Right lobe of liver (tissue), 4 donors: Measurements from ENCODE around the gene KCNAB1.

Experiments
- CTCF ChIP-seq, 4 donors: fragments of 200-600 bp in 3 of 4; fragments of 450-650 bp in 1 of 4; IDR thresholded peaks; one replicate each; pipeline versions ENCODE4 v1.5.1 to v1.8.0; 2016 to 2022; ENCODE audit warnings: antibody characterized with exemption in 4 of 4, mild to moderate bottlenecking in 2 of 4
- POLR2A ChIP-seq: fragments of 450-650 bp; IDR thresholded peaks from one replicate; pipeline ENCODE4 v1.6.1; 2017; ENCODE audit warnings: antibody characterized with exemption, mild to moderate bottlenecking
- donor health status: DM: no; HTN: no; CAD: no.
- donor health status: DM: no; HTN: no; CAD: no.
- donor health status: DM: no; HTN: yes; CAD: no.

DNA sequence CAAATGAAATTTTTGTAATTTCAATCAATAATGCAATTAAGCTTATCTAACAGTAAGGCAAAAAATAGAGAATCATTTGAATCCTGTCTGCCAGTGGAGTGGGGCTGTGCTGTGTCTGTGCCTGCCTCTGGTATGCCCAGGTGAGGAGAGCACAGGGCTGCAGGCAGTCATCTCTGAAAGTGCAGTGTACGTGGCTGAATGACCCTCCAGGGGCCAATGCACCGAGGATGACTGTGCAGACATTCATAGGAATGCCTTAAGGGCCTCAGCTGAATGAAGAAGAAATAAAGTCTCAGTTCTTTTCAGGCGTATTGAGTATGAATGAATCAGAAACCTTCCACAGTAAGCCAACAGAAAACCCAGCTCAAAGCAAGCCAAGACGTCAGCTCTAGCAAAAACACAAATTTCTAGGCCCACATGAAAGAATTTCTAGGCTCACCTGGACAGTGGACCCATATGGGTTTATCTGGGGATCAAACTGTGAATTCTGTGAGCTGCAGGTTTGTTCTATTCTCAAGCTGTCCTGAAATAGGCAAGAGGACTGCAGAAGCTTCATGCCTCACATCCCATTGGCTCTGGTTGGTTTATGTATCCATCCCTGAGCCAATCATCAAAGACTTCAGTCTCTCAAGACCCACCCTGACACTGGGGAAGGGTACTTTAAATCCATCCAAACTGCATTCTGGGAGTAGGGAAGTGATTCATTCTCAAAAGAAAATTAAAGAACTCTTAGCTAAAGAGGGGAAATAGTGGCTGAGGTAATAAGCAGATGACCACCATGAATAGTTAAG lies 311.2 kb downstream of the KCNAB1 start:
- no peak for TF ChIP-seq CTCF (IDR thresholded peaks at IDR 0.05)
- no peak for TF ChIP-seq POLR2A
